Stomach (tissue), 4 donors: Measurements from ENCODE around the gene CFAP92.

ENCODE experiments used
- CTCF ChIP-seq, 7 experiments: fragments of 450-650 bp in 4 of 7; fragments of 200-600 bp in 3 of 7; sonication (generic) in 3 of 7; IDR thresholded peaks; one replicate each; pipeline ENCODE4 v1.5.1; 2016 to 2019; ENCODE audit warnings: antibody characterized with exemption in 7 of 7, control low read depth in 2 of 7, mild to moderate bottlenecking in 1 of 7
- POLR2A ChIP-seq, 4 donors: fragments of 450-650 bp; IDR thresholded peaks; one replicate each; pipeline ENCODE4 v1.6.1; 2016; ENCODE audit warnings: antibody characterized with exemption in 4 of 4, control low read depth in 2 of 4, mild to moderate bottlenecking in 1 of 4, moderate library complexity in 1 of 4

DNA sequence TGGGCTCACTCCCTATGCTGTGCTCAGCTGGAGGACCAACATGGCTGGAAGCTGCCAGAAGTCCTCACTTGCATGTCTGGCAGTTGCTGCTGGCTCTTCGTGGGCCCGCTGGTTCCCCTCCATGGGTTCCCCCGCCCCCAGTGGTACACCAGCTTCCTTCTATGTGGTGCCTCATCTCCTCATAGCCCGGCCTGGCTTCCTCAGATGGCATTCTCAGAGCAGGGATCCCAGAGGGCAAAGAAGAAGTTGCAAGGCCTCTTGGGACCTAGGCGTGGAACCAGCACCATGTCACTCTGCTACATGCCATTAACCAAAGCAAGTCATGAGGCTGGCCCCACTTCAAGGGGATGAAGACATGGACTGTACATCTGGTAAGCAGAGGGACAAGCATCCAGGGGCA, 2.9 kb upstream of the CFAP92 start:
- TF ChIP-seq CTCF (IDR thresholded peaks at IDR 0.05) (no peak), POLR2A (IDR thresholded peaks at IDR 0.05) (no peak)
